Lung (tissue), 12 donors: ENCODE data around the gene CXXC5. TPM values are rescaled to one million over a fixed set of nuclear protein-coding genes. Genes with fewer than 3 reads are reported as not detected.

ENCODE experiments used
- ATAC-seq: fragments of 200-7000 bp; cut with Tn5 transposase; one replicate; pipeline ENCODE4 v1.9.1; 2020; ENCODE audit warnings: moderate number of reproducible peaks; ENCODE audit not compliant: insufficient read depth, low FRiP score
- DNase-seq, 3 donors: peaks; one replicate each; pipeline ENCODE4 v3.0.0-alpha.2; 2013 to 2017
- H3K27ac ChIP-seq, 2 donors: one replicate each; pipeline ENCODE4 v1.5.1; 2013; ENCODE audit warnings: mild to moderate bottlenecking in 2 of 2, moderate library complexity in 2 of 2, control low read depth in 1 of 2, inconsistent platforms in 1 of 2, low read depth in 1 of 2, low read length in 1 of 2
- H3K27me3 ChIP-seq, 3 donors: one replicate each; pipeline ENCODE4 v1.5.1; 2013; ENCODE audit warnings: low read length in 2 of 3; ENCODE audit not compliant: control insufficient read depth in 3 of 3, insufficient read depth in 3 of 3
- H3K36me3 ChIP-seq, 4 donors: one replicate each; pipeline ENCODE4 v1.5.1; 2013; ENCODE audit warnings: low read length in 4 of 4, mild to moderate bottlenecking in 1 of 4, moderate library complexity in 1 of 4; ENCODE audit not compliant: control insufficient read depth in 4 of 4, insufficient read depth in 4 of 4
- H3K4me1 ChIP-seq, 5 donors: one replicate each; pipeline ENCODE4 v1.5.1; 2013; ENCODE audit warnings: low read length in 5 of 5, mild to moderate bottlenecking in 2 of 5, moderate library complexity in 1 of 5; ENCODE audit not compliant: control insufficient read depth in 5 of 5, insufficient read depth in 5 of 5
- H3K4me3 ChIP-seq: one replicate; pipeline ENCODE4 v1.5.1; 2013; ENCODE audit warnings: mild to moderate bottlenecking, control low read depth, moderate library complexity
- H3K9ac ChIP-seq, 2 donors: one replicate each; pipeline ENCODE4 v1.5.1; 2013; ENCODE audit warnings: low read length in 2 of 2, control low read depth in 1 of 2; ENCODE audit not compliant: insufficient read depth in 1 of 2
- H3K9me3 ChIP-seq, 4 donors: one replicate each; pipeline ENCODE4 v1.5.1; 2013; ENCODE audit warnings: low read length in 3 of 4, mild to moderate bottlenecking in 1 of 4, moderate library complexity in 1 of 4; ENCODE audit not compliant: control insufficient read depth in 4 of 4, insufficient read depth in 3 of 4
- WGBS, 2 donors: extraction: QIAGEN DNeasy Blood & Tissue Kit; methylation state at CpG; one replicate each; pipeline ENCODE4 v1.1.7; 2013; 5-methylcytosine and 5-hydroxymethylcytosine counted together
- polyA plus RNA-seq, 2 donors: library from polyadenylated mRNA; stranded (reverse); fragments of 200-250 nt; gene quantifications; one replicate each; pipeline ENCODE4 v1.2.1, GENCODE V29; 2013
- total RNA-seq, 2 donors: library from RNA; depleted of rRNA in 1 of 2; stranded (reverse); fragments of >200 nt in 1 of 2; gene quantifications; one replicate each; pipeline ENCODE4 v1.2.1, GENCODE V29; 2014 to 2021
- TF ChIP-seq, protein P1 (sequence below): IDR thresholded peaks from 2 replicates; pipeline ENCODE4 v1.5.1; 2012; ENCODE audit warnings: mild to moderate bottlenecking; ENCODE audit errors: control extremely low read depth, extremely low read depth
- donor health status: control.
- donor health status: control.
- donor health status: Bipolar disorder and iron deficiency.
- donor health status: healthy.
- donor health status: DM: yes; HTN: yes; CAD: no.

CXXC5 gene
- total and polyA plus RNA-seq, 4 donors = 20.7 to 39.8 (median 25.0) TPM

GRCh38 chr5:139708434-139708861 lies 60.3 kb downstream of the CXXC5 start:
- DNase-seq (no peak), ATAC-seq (no peak)
- Histone ChIP-seq H3K9me3 (no peaks in the 10 kb centered on the region), H3K9ac (no peak overlapping the region), H3K27me3 (peaks cover 0 to 5% (median 0%) of the 10 kb centered on the region in 3 donors), H3K4me3 (no peak overlapping the region), H3K4me1 (peaks cover 0 to 30% (median 15%) of the 10 kb centered on the region in 5 donors), H3K27ac (no peak overlapping the region), H3K36me3 (no peaks in the 10 kb centered on the region)
- TF ChIP-seq, protein P1, sequence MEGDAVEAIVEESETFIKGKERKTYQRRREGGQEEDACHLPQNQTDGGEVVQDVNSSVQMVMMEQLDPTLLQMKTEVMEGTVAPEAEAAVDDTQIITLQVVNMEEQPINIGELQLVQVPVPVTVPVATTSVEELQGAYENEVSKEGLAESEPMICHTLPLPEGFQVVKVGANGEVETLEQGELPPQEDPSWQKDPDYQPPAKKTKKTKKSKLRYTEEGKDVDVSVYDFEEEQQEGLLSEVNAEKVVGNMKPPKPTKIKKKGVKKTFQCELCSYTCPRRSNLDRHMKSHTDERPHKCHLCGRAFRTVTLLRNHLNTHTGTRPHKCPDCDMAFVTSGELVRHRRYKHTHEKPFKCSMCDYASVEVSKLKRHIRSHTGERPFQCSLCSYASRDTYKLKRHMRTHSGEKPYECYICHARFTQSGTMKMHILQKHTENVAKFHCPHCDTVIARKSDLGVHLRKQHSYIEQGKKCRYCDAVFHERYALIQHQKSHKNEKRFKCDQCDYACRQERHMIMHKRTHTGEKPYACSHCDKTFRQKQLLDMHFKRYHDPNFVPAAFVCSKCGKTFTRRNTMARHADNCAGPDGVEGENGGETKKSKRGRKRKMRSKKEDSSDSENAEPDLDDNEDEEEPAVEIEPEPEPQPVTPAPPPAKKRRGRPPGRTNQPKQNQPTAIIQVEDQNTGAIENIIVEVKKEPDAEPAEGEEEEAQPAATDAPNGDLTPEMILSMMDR = no peak
- WGBS, 2 donors = 64 to 77% methylated on average over 4 of the region's 4 CpGs

- peaks cover 0 to 30% (median 15%) of the 10 kb centered on the region in 5 donors for H3K4me1 ChIP-seq
- H3K9me3 ChIP-seq = no peaks in the 10 kb centered on the region
- H3K4me3 ChIP-seq = no peak overlapping the region
- TF ChIP-seq, protein P1 = no peak
- peak overlapping the region; percentile 50 to 68 for H3K27ac ChIP-seq
- 4 to 10% methylated on average over 40 to 42 of the region's 44 CpGs for WGBS, 2 donors
- DNase-seq (peak; percentile 61 to 74 (median 74)), ATAC-seq (peak; percentile 38)
- H3K9ac ChIP-seq = no peak overlapping the region
- peaks cover 0 to 5% (median 0%) of the 10 kb centered on the region in 3 donors for H3K27me3 ChIP-seq
- H3K36me3 ChIP-seq = no peaks in the 10 kb centered on the region
Measured at GRCh38 chr5:139708877-139709581, 60.9 kb downstream of the CXXC5 start.

DNA sequence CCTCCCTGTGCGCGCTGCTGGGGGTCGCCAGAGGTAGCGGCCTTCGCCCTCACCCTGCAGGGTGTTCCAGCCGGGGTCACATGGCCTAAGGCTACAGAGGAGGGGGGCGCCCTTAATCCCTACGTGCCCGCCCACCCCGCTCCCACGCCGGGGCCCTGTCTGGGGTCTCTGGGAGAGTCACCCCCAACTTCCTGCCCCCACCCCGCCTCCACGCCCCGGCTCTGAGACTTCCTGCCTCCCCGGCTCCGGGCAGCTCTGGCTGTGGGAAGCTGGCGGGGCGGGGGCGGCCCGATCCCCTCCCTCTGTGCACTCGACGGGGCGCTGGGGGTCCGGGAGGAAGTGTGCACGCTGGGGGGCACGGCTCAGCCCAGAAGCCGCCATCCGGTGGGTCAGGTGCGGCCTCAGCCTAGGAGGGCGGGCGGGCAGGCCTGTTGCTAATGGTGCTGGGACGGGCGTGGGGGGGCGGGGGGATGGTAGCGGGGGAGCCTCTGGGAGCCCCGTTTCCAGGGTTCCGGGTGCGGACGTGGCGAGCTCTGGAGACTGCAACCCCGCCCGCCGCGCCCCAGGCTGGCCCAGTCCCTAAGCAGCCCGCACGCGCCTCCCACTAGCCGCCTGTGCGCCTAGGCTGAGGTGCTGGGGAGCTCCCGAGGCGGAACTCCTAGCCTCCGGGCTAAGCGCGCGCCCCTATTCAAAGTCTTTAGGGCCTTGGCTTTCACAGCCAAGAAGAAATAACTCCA lies 61.6 kb downstream of the CXXC5 start:
- Histone ChIP-seq H3K4me3 (peak overlapping the region; percentile 16), H3K36me3 (no peaks in the 10 kb centered on the region), H3K4me1 (peaks cover 0 to 30% (median 15%) of the 10 kb centered on the region in 5 donors), H3K9ac (no peak overlapping the region), H3K27me3 (peaks cover 0 to 5% (median 0%) of the 10 kb centered on the region in 3 donors), H3K27ac (peak overlapping the region; percentile 50 to 68), H3K9me3 (no peaks in the 10 kb centered on the region)
- peak; percentile 7 for ATAC-seq
- DNase-seq = peak; percentile 60 to 74 (median 72)
- TF ChIP-seq, protein P1 = no peak
- 5 to 13% methylated on average over 43 to 56 of the region's 56 CpGs for WGBS, 2 donors
